ENCODE measurements around the gene IFRD2.
A peak's percentile ranks its signal among the peaks of the same experiment; 100 is the strongest.
"Not testable (repeated sequence)": the region's sequence is repeated elsewhere in the genome, so short reads cannot be mapped to it uniquely, and the experiment has no call there.

Gene IFRD2

DNA sequence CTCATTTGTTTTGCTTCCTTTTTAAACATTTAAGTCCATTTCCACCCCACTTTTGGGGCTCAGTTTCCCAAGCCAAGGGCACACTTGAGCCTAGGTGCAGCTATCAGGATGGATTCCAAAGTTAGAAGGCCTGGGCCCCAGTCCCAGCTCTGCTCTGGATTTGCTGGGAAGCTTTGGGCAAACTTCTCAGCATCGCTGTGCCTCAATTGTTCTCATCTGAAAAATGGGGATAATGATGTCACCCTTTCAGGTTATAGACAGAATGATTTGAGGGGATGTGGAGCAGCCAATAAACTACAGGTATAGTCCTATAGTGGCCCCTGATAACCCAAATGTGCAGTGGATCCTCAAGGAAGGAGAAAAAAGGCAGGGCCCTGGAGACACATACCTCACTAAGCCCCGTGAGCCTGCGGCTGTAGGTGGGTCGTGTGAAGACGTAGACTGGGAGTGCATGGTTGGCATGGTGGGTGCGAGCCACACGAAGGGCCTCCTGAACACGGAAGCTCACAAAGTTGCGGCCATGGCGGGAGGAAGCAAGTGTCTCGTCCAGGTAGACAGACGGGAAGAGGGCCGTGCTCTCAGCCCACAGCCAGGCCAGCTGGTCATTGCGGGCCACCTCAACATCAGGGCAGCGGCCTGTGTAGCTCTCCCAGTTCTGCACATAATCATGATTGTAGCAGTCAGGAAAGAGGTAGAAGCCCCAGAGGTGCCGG is 27.1 kb upstream of the IFRD2 start:
- Mint-ChIP-seq H3K27ac (no peak overlapping the region), H3K27me3 (no peaks in the 10 kb centered on the region), H3K4me1 (peaks cover 77% of the 10 kb centered on the region), H3K9me3 (no peaks in the 10 kb centered on the region), H3K4me3 (no peak overlapping the region)
- ATAC-seq = no peak
- no peak for DNase-seq

DNA sequence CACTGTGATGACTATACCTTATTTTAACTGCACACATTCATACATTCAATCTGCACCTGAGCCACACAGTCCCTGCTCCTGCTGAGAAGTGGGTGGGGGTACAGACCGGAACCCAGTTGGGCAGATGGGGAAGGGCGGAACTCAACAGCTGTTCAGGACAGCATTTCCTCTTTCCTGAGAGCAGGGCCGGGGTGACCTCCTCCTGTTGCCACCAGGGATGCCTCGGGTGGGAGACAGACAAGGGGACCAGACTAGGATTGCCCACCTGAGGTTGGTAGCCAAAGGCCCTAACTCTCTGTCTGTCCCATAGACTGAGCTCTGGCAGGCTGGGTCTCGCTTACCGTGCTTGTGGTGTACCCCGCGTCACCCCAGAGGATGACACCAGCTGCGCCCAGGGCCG is 26.4 kb upstream of the IFRD2 start:
- ATAC-seq (no peak), DNase-seq (no peak)
- Mint-ChIP-seq H3K27ac (no peak overlapping the region), H3K9me3 (no peaks in the 10 kb centered on the region), H3K4me1 (peaks cover 71% of the 10 kb centered on the region), H3K4me3 (no peak overlapping the region), H3K27me3 (no peaks in the 10 kb centered on the region)

DNA sequence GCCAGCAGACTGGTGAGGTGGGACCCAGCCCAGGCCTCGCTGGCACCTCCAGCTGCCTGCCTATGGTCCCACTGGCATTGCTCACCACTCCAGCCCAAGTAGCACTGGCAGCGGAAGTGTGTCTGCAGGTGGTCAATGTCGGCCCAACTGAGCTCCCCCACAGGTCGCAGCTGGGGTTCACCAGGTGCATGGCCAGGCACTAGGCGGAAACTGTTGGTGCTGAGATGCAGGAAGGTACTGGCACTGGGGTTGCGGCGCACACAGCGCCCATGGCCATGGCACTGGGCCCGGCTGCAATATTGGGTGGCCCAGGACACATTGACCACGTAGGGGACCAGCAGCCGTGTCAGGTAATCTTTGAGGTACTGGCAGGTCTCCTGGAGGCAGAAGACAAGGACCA is 25.9 kb upstream of the IFRD2 start:
- Mint-ChIP-seq H3K27ac (no peak overlapping the region), H3K27me3 (no peaks in the 10 kb centered on the region), H3K9me3 (no peaks in the 10 kb centered on the region), H3K4me1 (peaks cover 66% of the 10 kb centered on the region), H3K4me3 (no peak overlapping the region)
- no peak for ATAC-seq
- no peak for DNase-seq

DNA sequence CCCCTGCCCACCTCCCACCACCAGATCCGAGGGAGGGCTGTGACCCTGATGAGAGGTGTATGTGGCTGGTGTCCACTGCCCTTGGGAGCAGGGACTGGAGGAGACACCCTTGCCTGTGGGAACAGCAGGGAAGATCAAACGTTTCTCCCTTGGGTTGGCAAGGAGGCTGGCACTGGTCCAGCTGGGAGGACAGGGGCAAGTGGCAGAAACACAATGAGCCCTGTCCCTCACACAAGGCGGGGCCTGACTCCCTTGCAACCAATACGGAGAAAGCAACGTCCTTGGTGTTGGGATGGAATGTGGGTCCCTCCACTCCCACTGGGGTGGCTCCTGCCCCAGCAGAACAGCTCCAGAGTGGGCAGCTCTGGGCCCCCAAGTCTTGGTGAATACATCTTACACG is 25.1 kb upstream of the IFRD2 start:
- Mint-ChIP-seq H3K9me3 (no peaks in the 10 kb centered on the region), H3K27me3 (no peaks in the 10 kb centered on the region), H3K27ac (no peak overlapping the region), H3K4me3 (no peak overlapping the region), H3K4me1 (peaks cover 58% of the 10 kb centered on the region)
- DNase-seq = no peak
- ATAC-seq = no peak

DNA sequence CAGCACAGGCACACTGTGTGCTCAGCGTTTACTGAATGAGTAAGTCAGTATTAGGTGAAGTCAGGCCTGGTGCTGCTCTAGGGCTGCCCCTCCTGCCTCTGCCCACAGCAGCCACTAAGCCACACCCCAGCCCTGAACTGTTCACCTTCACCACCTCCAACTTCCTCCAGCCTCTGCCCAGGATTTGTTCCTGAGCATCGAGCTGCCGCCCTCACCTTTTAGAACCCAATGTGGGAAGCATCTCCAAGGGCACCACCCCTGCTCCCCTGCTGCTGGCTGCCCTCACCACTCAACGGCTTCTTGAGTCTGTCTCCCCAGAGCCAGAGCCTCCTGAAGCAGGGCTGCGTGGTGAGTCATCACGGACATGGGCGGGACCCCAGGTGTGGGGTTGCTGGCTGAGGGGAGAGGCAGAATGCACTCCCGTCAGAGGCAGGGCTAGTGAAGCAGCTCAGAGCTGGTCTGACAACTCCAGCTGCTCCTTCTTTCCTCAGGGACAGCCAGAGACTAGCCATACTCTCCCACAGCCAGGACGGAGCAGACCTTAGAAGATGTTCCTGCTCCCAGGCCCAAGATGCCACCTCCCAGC is 24.5 kb upstream of the IFRD2 start:
- ATAC-seq (peak; percentile 63), DNase-seq (peak; percentile 46 to 61)
- Mint-ChIP-seq H3K27ac (peak overlapping the region in 1 of 2 donors; percentile 80), H3K4me3 (peak overlapping the region in 1 of 2 donors; percentile 64), H3K27me3 (no peaks in the 10 kb centered on the region), H3K4me1 (peaks cover 53% of the 10 kb centered on the region), H3K9me3 (no peaks in the 10 kb centered on the region)

DNA sequence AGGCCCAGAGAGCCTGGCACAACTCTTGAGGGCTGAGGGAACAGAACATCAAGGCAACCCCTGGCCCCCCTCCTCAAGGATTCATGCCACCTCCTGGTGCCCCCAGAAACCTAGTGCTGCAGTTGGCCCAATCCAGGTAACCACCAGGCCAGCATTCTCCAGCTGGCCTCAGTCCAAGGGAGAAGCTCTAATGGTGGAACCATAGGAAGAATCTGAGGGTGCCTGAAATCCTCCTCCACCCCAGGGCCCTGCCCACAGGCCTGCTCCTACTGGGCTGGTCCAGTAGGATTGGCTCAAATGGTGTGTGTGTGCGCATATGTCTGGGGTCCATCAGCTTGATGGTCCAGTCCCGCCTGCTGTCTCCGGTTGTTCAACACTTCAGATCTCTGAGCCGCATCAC is 22.6 kb upstream of the IFRD2 start:
- ATAC-seq (no peak), DNase-seq (no peak)
- H3K4me1 Mint-ChIP-seq = peaks cover 43% of the 10 kb centered on the region
- no peak overlapping the region for H3K4me3 Mint-ChIP-seq
- no peaks in the 10 kb centered on the region for H3K27me3 Mint-ChIP-seq
- H3K27ac Mint-ChIP-seq = peak overlapping the region in 1 of 2 donors; percentile 52
- H3K9me3 Mint-ChIP-seq = no peaks in the 10 kb centered on the region

DNA sequence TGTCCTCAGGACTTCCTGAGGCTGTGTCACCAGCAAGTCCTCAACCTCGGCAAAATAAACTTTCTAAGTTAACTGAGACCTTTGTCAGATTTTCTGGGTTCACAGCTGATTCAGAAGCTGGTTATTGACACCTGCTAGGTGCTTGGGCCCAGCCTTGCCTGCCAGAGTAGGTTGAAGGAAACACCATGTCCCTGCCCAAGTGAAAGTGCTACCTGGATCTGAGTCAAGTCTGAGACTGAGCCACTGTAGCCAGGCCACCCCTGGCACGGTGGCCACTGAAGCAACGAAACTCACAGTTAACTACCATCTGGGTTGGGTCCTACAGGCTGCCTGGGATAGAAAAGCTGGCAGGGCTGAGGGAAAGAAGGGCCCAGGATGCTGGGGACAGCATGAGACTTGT is 22.1 kb upstream of the IFRD2 start:
- DNase-seq = no peak
- Mint-ChIP-seq H3K9me3 (no peaks in the 10 kb centered on the region), H3K4me1 (peaks cover 38% of the 10 kb centered on the region), H3K4me3 (no peak overlapping the region), H3K27ac (no peak overlapping the region), H3K27me3 (no peaks in the 10 kb centered on the region)
- ATAC-seq = no peak

DNA sequence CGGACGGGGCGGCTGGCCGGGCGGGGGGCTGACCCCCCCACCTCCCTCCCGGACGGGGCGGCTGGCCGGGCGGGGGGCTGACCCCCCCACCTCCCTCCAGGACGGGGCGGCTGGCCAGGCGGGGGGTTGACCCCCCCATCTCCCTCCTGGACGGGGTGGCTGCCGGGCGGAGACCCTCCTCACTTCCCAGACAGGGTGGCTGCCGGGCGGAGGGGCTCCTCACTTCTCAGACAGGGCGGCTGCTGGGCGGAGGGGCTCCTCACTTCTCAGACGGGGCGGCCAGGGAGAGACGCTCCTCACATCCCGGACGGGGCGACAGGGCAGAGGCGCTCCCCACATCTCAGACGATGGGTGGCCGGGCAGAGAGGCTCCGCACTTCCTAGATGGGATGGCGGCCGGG is 19.8 kb upstream of the IFRD2 start:
- H3K27me3 Mint-ChIP-seq, H3K4me3 Mint-ChIP-seq, DNase-seq, ATAC-seq, H3K27ac Mint-ChIP-seq, H3K9me3 Mint-ChIP-seq: not testable (repeated sequence)
- H3K4me1 Mint-ChIP-seq = peaks cover 19% of the 10 kb centered on the region

DNA sequence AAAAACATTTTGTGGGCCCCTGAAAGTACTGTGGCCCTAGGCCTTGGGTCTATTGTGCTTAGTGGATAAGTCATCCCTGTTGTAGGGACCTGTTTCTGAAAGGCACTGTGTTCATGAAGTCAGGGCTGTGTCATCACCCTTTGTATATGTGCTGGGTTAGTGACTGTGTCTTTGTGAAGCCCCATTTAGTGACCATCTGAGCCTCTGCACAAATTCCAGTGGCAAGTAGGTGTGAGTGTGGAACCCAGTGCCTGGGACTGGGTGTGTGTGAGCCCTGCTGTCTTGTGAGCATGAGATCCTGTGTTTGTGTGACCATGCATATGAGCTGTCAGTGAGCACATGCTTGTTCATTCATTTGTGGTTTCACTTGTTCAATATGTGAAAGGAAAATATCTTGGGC is 12.4 kb upstream of the IFRD2 start:
- peaks cover 19% of the 10 kb centered on the region for H3K4me1 Mint-ChIP-seq
- DNase-seq (no peak), ATAC-seq (no peak)
- H3K9me3 Mint-ChIP-seq = no peaks in the 10 kb centered on the region
- H3K27me3 Mint-ChIP-seq = no peaks in the 10 kb centered on the region
- H3K4me3 Mint-ChIP-seq = no peak overlapping the region
- H3K27ac Mint-ChIP-seq = no peak overlapping the region

DNA sequence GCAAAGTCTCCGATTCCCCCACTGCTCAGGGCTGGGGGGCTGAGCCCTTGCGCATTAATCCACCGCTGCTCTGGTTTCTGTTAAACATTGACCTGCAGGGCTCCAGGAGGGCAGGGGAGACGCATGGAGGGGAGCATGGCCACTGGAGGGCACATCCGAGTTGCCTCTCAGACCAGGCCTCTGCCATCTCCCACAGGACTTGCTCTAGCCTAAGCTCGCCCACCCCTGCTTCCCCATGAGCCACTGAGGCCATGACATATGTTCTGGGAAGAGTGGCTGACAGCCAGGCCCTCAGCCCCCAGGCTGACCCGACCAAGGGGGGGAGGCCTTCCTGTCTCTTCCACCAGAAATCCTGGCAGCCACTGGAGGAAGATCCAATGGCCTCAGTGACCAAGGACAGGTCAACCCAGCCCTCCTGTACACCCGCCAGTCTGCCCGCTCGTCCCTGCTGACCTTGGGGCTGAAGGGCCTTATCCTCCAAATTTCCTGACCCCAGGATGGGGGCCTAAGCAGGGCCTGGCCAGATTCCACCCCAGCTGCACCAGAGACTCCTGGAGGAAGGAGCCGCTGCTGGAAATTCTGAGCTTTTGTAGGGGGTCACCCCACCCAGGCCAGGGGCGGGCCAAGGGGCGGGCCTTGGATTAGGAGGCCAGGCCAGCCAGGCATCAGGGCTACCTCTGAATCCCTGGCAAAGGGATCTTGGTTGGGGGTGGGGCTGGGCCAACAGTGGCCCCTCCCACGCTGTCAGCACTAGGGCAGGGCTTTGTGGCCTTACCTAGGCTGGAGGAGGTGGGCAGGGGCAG is 11.0 kb upstream of the IFRD2 start, which contains the start of gene HYAL1:
TSS of gene HYAL1 (minus strand) at position 562 of the 803 bp plus-strand sequence. CDS start 618 bp downstream, outside the sequence.
- DNase-seq = no peak

DNA sequence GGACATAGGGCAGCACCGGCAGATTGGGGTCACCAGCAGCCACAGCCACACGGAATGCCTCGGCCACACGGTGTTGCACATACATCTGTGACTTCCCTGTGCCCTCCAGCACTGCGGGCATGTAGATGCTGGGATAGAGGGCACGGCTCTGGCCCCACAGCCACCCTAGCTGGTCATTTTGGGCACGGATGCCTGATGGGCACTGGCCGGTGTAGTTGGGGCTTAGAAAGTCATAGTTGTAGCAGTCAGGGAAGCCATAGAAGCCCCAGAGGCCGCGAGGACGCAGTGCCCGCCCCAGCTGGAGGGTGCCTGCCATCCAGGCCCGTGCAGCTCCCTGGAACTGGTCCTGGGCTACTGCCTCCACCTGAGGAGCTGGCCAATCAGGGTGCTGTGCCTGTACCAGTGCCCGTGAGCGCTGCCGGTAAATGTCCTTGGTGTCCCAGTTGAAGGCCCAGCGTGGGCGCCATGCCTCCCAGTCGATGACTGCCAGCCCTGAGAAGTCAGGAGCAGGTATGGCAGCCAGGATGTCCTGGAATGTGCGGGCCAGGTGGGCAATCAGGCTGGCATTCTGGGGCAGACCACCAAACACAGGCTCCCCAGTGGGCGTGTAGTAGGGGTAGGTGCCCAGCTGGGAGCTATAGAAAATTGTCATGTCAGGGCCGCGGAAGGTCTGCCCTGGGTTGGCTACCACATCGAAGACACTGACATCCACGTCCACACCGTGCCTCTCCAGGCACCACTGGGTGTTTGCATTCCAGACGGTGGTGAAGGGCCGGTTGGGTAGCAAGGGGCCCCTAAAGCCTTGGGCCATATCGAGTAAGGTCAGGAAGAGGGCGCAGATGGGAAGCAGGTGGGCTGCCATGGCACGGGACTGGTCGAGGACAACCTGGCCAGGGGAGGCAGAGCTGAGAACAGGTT is 10.1 kb upstream of the IFRD2 start:
- Mint-ChIP-seq H3K4me1 (peaks cover 31% of the 10 kb centered on the region), H3K4me3 (no peak overlapping the region), H3K27ac (peak overlapping the region in 1 of 2 donors; percentile 95), H3K9me3 (no peaks in the 10 kb centered on the region), H3K27me3 (no peaks in the 10 kb centered on the region)
- no peak for ATAC-seq
- DNase-seq = no peak

More for the DNA sequence above, 11.0 kb upstream of the IFRD2 start, which contains the start of gene HYAL1:
- peaks cover 22% of the 10 kb centered on the region for H3K4me1 Mint-ChIP-seq
- ATAC-seq = no peak
- H3K27ac Mint-ChIP-seq = peak within 1 kb of the TSS in 1 of 2 donors; percentile 95
- H3K9me3 Mint-ChIP-seq = no peaks in the 10 kb centered on the region
- no peaks in the 10 kb centered on the region for H3K27me3 Mint-ChIP-seq
- no peak within 1 kb of the TSS for H3K4me3 Mint-ChIP-seq

DNA sequence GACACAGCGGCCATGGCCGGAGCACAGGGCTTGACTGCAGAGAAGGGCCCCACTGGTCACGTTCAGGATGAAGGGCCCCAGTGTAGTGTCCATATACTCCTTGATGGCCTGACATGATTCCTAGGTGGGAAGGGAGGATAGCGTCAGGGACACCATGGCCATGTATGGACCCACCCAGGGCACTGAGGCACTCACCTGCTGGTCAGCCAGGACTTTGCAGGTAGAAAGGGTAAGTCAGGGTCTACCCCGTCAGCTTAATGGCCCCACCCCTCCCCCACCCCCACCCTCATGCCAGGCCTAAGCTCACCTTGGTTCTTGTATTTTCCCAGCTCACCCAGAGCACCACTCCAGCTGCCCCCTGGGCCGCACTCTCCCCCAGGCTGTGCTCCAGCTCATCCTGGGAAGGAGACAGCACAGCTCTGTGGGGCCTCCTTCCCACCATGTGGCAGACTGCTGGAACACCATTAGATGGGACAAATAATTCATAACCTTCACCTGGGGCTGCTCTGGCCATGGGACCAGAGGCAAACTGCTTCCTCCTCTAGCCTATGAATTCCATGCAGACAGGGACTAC is 8.5 kb upstream of the IFRD2 start:
- Mint-ChIP-seq H3K4me1 (peaks cover 41% of the 10 kb centered on the region), H3K9me3 (no peaks in the 10 kb centered on the region), H3K4me3 (peak overlapping the region; percentile 91 to 99), H3K27me3 (no peaks in the 10 kb centered on the region), H3K27ac (peak overlapping the region in 1 of 2 donors; percentile 90)
- no peak for ATAC-seq
- no peak for DNase-seq

DNA sequence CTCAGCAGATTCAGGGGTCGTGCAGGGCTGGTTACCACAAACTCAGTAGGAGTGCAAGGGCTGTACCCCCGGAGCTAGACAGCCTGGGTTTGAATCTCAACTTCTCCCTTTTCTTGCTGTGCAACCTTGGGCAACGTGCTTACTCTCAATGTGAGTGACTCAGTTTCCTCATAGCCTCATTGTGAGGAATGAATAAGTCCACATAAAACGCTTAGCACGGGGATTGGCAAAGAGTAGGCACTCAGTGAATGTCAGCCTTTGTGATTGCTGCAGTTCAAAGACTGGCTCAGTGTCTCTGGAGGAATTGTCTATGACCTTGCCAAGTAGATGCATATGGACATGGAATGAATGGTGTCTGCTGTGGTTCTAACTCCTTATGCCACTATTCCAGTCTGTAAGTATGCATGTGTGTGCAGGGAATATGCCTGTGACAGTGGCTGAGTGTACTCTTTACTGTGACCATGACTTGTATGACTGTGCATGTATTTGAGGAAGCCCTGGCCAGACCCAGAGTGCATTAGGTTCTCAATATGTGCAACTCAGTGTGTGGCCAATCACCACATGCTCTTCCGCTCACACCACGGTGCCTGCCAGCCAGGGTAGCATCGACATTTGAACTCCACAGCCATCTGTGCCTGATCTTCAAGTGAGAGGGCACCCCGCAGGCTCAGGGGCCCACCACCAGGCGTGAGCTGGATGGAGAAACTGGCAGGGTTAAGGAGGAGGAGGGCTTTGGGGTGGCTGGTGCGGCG is 7.9 kb upstream of the IFRD2 start:
- DNase-seq (no peak), ATAC-seq (no peak)
- Mint-ChIP-seq H3K27ac (peak overlapping the region; percentile 67 to 90), H3K4me3 (peak overlapping the region; percentile 91 to 99), H3K4me1 (peaks cover 41% of the 10 kb centered on the region), H3K9me3 (no peaks in the 10 kb centered on the region), H3K27me3 (no peaks in the 10 kb centered on the region)

DNA sequence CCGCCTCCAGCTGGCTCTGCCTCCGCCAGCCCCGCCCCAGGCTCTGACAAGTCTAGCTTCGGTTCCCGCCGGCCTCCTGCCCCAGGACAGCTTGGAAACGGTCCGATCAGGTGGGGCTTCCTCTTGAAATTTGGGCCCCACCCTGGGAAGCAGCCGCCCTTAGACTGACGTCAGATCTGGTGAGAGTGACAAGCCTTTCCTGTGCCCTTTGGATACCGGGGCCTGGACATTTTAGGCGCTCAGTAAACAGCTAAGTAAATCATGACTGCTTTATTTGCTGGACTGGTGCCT is 7.4 kb upstream of the IFRD2 start:
- Mint-ChIP-seq H3K27ac (peak overlapping the region; percentile 67 to 90), H3K4me3 (peak overlapping the region; percentile 91 to 99), H3K27me3 (no peaks in the 10 kb centered on the region), H3K9me3 (no peaks in the 10 kb centered on the region), H3K4me1 (peaks cover 41% of the 10 kb centered on the region)
- DNase-seq (no peak), ATAC-seq (no peak)
